ENCODE measurements around the gene TRAK1.

DNA sequence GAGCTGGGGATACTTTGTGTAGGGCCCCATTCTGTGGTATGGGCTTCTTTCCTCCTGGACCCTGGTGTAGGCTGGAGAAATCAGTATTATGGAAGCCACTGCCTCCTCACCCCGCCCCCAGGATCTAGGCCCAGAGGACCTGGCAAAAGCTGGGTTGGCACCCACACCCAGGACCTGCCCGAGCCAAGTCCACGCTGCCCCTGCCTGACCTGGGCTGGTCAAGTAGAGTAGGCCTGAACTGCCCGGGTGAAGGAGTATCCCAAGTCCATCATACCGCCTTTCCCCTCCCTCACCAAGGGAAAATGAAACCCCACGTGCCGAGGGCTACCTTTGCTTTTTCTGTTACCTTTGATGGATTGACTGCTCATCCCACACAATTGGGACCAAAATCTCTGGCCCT lies 37.7 kb upstream of the TRAK1 start:
- TF ChIP-seq FOXP1 (CRISPR knock-in tag; IDR thresholded peaks at IDR 0.05; ENCODE audit: borderline replicate concordance) (no peak), CBFB (CRISPR knock-in tag; IDR thresholded peaks at IDR 0.05; ENCODE audit: low read depth) (no peak), ESRRA (CRISPR knock-in tag; IDR thresholded peaks at IDR 0.05; ENCODE audit: borderline replicate concordance) (no peak), CREB1 (CRISPR knock-in tag; IDR thresholded peaks at IDR 0.05) (no peak), NFYB (CRISPR knock-in tag; conservative IDR thresholded peaks at IDR 0.05; ENCODE audit: low read depth) (no peak), SP1 (CRISPR knock-in tag; conservative IDR thresholded peaks at IDR 0.05) (no peak), ZNF317 (CRISPR knock-in tag; IDR thresholded peaks at IDR 0.05; ENCODE audit: borderline replicate concordance, low read depth) (no peak), ZNF396 (CRISPR knock-in tag; IDR thresholded peaks at IDR 0.05; ENCODE audit: borderline replicate concordance) (no peak), ZNF121 (CRISPR knock-in tag; IDR thresholded peaks at IDR 0.05) (no peak), ATF1 (CRISPR knock-in tag; IDR thresholded peaks at IDR 0.05) (no peak)
- TF ChIP-seq, protein P1, sequence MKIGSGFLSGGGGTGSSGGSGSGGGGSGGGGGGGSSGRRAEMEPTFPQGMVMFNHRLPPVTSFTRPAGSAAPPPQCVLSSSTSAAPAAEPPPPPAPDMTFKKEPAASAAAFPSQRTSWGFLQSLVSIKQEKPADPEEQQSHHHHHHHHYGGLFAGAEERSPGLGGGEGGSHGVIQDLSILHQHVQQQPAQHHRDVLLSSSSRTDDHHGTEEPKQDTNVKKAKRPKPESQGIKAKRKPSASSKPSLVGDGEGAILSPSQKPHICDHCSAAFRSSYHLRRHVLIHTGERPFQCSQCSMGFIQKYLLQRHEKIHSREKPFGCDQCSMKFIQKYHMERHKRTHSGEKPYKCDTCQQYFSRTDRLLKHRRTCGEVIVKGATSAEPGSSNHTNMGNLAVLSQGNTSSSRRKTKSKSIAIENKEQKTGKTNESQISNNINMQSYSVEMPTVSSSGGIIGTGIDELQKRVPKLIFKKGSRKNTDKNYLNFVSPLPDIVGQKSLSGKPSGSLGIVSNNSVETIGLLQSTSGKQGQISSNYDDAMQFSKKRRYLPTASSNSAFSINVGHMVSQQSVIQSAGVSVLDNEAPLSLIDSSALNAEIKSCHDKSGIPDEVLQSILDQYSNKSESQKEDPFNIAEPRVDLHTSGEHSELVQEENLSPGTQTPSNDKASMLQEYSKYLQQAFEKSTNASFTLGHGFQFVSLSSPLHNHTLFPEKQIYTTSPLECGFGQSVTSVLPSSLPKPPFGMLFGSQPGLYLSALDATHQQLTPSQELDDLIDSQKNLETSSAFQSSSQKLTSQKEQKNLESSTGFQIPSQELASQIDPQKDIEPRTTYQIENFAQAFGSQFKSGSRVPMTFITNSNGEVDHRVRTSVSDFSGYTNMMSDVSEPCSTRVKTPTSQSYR (CRISPR knock-in tag; IDR thresholded peaks at IDR 0.05): no peak
- TF ChIP-seq, protein P2, sequence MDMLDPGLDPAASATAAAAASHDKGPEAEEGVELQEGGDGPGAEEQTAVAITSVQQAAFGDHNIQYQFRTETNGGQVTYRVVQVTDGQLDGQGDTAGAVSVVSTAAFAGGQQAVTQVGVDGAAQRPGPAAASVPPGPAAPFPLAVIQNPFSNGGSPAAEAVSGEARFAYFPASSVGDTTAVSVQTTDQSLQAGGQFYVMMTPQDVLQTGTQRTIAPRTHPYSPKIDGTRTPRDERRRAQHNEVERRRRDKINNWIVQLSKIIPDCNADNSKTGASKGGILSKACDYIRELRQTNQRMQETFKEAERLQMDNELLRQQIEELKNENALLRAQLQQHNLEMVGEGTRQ (CRISPR knock-in tag; IDR thresholded peaks at IDR 0.05): no peak
- TF ChIP-seq, protein P3, sequence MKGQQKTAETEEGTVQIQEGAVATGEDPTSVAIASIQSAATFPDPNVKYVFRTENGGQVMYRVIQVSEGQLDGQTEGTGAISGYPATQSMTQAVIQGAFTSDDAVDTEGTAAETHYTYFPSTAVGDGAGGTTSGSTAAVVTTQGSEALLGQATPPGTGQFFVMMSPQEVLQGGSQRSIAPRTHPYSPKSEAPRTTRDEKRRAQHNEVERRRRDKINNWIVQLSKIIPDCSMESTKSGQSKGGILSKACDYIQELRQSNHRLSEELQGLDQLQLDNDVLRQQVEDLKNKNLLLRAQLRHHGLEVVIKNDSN (CRISPR knock-in tag; IDR thresholded peaks at IDR 0.05): no peak
- TF ChIP-seq, protein P4, sequence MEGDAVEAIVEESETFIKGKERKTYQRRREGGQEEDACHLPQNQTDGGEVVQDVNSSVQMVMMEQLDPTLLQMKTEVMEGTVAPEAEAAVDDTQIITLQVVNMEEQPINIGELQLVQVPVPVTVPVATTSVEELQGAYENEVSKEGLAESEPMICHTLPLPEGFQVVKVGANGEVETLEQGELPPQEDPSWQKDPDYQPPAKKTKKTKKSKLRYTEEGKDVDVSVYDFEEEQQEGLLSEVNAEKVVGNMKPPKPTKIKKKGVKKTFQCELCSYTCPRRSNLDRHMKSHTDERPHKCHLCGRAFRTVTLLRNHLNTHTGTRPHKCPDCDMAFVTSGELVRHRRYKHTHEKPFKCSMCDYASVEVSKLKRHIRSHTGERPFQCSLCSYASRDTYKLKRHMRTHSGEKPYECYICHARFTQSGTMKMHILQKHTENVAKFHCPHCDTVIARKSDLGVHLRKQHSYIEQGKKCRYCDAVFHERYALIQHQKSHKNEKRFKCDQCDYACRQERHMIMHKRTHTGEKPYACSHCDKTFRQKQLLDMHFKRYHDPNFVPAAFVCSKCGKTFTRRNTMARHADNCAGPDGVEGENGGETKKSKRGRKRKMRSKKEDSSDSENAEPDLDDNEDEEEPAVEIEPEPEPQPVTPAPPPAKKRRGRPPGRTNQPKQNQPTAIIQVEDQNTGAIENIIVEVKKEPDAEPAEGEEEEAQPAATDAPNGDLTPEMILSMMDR (IDR thresholded peaks at IDR 0.05): no peak
